ENCODE data around the gene MTRF1L. TPM values are rescaled to one million over a fixed set of nuclear protein-coding genes. Genes with fewer than 3 reads are reported as not detected.

Gene MTRF1L
- total RNA-seq, 4 donors from 2014 or later, result 17.8 to 24.9 (median 22.5) TPM

DNA sequence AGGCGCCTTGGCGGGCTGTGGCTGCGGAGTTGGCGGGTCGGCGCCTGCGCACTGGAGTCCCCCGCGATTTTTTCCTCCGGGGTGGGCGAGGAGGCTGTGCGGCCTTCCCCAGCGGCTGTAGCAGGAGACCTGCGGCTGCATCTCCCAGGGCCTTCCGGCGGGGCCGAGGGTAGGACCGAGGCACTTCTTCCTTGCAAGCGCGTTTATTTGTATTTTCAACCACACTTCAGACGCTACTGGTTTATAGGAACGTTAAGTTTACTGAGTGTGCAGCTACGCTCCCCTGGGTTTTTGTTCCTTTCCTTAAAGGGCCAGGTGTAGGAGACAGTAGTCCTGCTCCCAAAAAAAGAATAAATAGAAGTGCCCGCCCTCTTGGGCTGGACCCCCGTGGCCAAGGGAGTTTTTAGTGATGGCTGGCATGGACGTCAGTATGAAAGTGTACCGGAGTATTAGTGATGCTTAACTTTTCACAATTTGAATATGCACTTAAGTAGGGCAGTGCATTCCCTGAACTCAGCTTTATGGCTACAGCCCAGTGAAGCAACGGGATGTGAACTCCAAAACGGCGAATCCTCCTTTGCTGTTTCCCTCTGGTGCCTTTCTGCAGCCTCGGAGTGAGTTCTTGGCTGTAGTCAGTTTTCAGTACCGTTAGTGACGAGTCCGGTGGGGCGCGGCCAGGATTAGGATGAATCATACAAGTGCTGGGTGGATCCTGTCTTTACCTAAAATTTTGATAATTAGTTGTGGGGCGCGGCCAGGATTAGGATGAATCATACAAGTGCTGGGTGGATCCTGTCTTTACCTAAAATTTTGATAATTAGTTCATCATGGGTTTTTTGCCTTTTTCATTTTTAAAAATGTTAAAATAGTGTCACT is 18.6 kb downstream of the MTRF1L start:
- peak; percentile 23 to 47 for ATAC-seq

DNA sequence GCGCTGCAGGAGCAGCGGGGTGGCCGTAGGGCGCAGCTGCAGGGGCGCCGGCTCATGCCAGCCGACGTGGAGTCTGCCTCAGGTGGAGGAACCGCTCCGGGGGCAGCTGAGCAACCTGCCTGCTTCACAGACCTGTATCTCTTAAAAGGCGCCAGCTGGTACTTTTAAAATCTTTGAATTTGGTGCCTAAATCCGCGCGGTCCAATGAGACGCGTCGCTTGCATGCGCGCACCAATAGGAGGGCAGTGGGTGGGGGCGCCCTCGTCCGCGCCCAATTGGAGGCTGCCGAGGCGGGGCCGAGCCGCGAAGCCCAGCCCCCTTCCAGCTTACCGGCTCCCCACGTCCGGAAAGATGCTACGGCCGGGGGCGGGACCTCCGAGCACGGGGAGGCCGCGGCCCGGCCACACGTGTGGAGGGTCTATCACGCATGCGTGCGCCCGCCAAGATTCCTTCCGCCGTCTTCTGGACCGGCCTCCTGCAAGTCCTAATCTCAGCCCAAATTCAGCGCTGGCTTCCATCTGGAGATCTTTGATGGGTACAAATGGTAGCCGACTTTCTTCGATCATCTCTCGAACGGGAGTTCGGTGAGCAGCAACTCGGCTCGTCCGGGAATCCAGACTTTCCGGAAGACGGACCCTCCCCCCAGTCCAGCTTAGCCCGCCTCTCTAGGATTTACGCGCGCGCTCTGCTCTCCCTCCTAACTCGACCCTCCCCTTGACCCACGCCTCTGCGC is 19.4 kb downstream of the MTRF1L start, which contains the start of gene FBXO5:
Gene FBXO5 (minus strand): TSS at position 138 of the 733 bp plus-strand sequence. CDS start 82 bp downstream, at position 56.
- ATAC-seq (peak; percentile 92 to 94), DNase-seq (peak; percentile 95 to 97)
- in situ Hi-C loops (cut with MboI; ENCODE audit: low sequenced_read_pairs in 4 of 4), result loop anchor here in 1 of 4 donors (25.0 kb wide), 2 partner anchors 1546 to 1754 kb away; partner anchors contain the start of gene SCAF8
- H3K9me3 ChIP-seq, result no peaks in the 10 kb centered on the region
- H3K27ac ChIP-seq, result peak within 1 kb of the TSS; percentile 87 to 97 (median 93)
- intact Hi-C loops (cut with DNase I; ENCODE audit: low total_unique reads), result loop anchor here (2.0 to 5.0 kb wide), 2 partner anchors 20 to 1591 kb away; partner anchors contain the start of genes MTRF1L and ZBTB2
- peaks cover 17 to 23% of the 10 kb centered on the region in 2 donors for H3K4me1 ChIP-seq
- TF ChIP-seq POLR2A (IDR thresholded peaks at IDR 0.05), result peak; percentile 46 to 67
- TF ChIP-seq, protein P1, sequence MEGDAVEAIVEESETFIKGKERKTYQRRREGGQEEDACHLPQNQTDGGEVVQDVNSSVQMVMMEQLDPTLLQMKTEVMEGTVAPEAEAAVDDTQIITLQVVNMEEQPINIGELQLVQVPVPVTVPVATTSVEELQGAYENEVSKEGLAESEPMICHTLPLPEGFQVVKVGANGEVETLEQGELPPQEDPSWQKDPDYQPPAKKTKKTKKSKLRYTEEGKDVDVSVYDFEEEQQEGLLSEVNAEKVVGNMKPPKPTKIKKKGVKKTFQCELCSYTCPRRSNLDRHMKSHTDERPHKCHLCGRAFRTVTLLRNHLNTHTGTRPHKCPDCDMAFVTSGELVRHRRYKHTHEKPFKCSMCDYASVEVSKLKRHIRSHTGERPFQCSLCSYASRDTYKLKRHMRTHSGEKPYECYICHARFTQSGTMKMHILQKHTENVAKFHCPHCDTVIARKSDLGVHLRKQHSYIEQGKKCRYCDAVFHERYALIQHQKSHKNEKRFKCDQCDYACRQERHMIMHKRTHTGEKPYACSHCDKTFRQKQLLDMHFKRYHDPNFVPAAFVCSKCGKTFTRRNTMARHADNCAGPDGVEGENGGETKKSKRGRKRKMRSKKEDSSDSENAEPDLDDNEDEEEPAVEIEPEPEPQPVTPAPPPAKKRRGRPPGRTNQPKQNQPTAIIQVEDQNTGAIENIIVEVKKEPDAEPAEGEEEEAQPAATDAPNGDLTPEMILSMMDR (IDR thresholded peaks at IDR 0.05 in 4 of 5, conservative IDR thresholded peaks at IDR 0.05 in 1 of 5), result no peak
- H3K27me3 ChIP-seq, result no peaks in the 10 kb centered on the region
- no peaks in the 10 kb centered on the region for H3K36me3 ChIP-seq
- H3K4me3 ChIP-seq, result peak within 1 kb of the TSS; percentile 68 to 80 (median 76)

More for the DNA sequence above, 18.6 kb downstream of the MTRF1L start:
- peaks cover 17 to 23% of the 10 kb centered on the region in 2 donors for H3K4me1 ChIP-seq
- no peaks in the 10 kb centered on the region for H3K27me3 ChIP-seq
- peak overlapping the region; percentile 68 to 80 (median 76) for H3K4me3 ChIP-seq
- peak overlapping the region; percentile 87 to 97 (median 93) for H3K27ac ChIP-seq
- no peak for TF ChIP-seq POLR2A (IDR thresholded peaks at IDR 0.05)
- TF ChIP-seq, protein P1 (IDR thresholded peaks at IDR 0.05 in 4 of 5, conservative IDR thresholded peaks at IDR 0.05 in 1 of 5), result no peak
- DNase-seq, result peak; percentile 36 to 73
- H3K36me3 ChIP-seq, result no peaks in the 10 kb centered on the region
- no peaks in the 10 kb centered on the region for H3K9me3 ChIP-seq
- intact Hi-C loops (cut with DNase I; ENCODE audit: low total_unique reads) (loop anchor here (2.0 to 5.0 kb wide), 2 partner anchors 19 to 1592 kb away; partner anchors contain the start of genes MTRF1L and ZBTB2), in situ Hi-C loops (cut with MboI; ENCODE audit: low sequenced_read_pairs in 4 of 4) (loop anchor here in 1 of 4 donors (25.0 kb wide), 2 partner anchors 1547 to 1753 kb away; partner anchors contain the start of gene SCAF8)

DNA sequence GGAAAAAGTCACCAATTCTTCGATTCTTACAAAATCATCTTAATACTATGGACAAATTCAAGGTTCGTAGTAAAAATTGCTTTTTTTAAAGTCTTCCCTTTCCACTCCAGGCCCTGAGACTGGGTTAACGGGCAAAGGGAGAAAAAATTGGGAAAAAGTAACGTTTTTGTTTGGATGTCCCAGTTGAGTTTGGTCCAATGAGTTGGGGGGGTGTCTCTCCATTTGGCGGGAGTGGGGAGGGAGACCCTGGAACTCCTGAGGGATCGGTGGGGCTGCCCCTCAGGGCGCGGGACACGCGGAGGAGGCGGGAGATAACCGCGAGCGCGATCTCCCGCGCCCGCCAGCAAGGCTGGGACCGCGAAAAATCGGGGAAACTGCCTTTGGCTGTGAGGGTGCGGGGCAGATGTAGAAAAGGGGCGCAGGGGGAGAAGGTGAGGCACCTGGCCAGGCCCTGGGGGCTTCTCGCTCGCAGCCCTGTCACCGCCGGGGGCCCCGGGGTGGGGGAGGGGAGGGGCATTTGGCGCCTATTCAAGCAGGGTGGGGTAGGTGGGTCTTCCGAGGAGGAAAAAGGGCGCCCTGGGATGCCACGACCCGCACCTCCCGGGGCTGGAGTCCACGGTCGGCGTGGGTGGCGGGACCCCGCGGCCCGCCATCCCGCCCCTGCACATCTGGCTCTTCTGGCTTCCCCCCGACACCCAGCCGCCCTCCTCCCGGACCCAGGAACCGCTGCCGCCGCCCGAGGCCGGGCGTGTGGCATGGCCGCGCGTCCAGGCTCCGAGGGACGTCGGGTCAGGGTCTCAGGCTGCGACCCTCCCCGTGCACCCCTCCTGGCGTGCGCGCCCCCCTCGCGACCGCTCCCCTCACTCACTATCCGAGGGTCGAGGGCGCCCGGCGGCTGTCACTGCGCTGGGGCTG is 20.3 kb downstream of the MTRF1L start:
- peaks cover 17 to 23% of the 10 kb centered on the region in 2 donors for H3K4me1 ChIP-seq
- DNase-seq (peak in 1 of 2 donors; percentile 18), ATAC-seq (no peak)
- no peaks in the 10 kb centered on the region for H3K27me3 ChIP-seq
- in situ Hi-C loops (cut with MboI; ENCODE audit: low sequenced_read_pairs in 4 of 4), result loop anchor here in 1 of 4 donors (25.0 kb wide), 2 partner anchors 1545 to 1755 kb away; partner anchors contain the start of gene SCAF8
- no peak overlapping the region for H3K27ac ChIP-seq
- peak overlapping the region; percentile 68 to 80 (median 76) for H3K4me3 ChIP-seq
- intact Hi-C loops (cut with DNase I; ENCODE audit: low total_unique reads), result loop anchor here (2.0 to 5.0 kb wide), 2 partner anchors 21 to 1590 kb away; partner anchors contain the start of genes MTRF1L and ZBTB2
- TF ChIP-seq, protein P1 (IDR thresholded peaks at IDR 0.05 in 4 of 5, conservative IDR thresholded peaks at IDR 0.05 in 1 of 5), result no peak
- TF ChIP-seq POLR2A (IDR thresholded peaks at IDR 0.05), result no peak
- no peaks in the 10 kb centered on the region for H3K9me3 ChIP-seq
- H3K36me3 ChIP-seq, result no peaks in the 10 kb centered on the region
